Activated CD4-positive, alpha-beta memory T cell treated with anti-CD3 and anti-CD28 coated beads, Interleukin-2, amount 10 ng/mL, durations not matched to agents 7 days and 5 days (primary cell): ENCODE measurements around the gene MRTFA. TPM values are rescaled to one million over a fixed set of nuclear protein-coding genes. Genes with fewer than 3 reads are reported as not detected.
A peak's percentile ranks its signal among the peaks of the same experiment; 100 is the strongest.

Experiments used
- CTCF ChIA-PET: fragments of 350-600 bp; sonication (Branson Sonifier 250); formaldehyde crosslinking; loops from one replicate; lab custom pipeline; 2021; ENCODE audit warnings: antibody characterized with exemption, inconsistent platforms; lab: Charles Lee
- POLR2A ChIA-PET: fragments of 350-600 bp; sonication (Branson Sonifier 250); formaldehyde crosslinking; loops from one replicate; lab custom pipeline; 2021; ENCODE audit warnings: antibody characterized with exemption; lab: Charles Lee
- DNase-seq: peaks from one replicate; pipeline ENCODE4 v3.0.0-alpha.2; 2020
- H3K27ac Mint-ChIP-seq: one replicate; pipeline ENCODE4 v1.8.0; 2021; ENCODE audit warnings: mild to moderate bottlenecking, mixed read lengths
- H3K27me3 Mint-ChIP-seq: one replicate; pipeline ENCODE4 v1.8.0; 2021; ENCODE audit warnings: mixed read lengths
- H3K36me3 Mint-ChIP-seq: one replicate; pipeline ENCODE4 v1.8.0; 2021; ENCODE audit warnings: low read depth, mixed read lengths
- H3K4me1 Mint-ChIP-seq: one replicate; pipeline ENCODE4 v1.8.0; 2021; ENCODE audit warnings: mixed read lengths
- H3K4me3 Mint-ChIP-seq: one replicate; pipeline ENCODE4 v1.8.0; 2021; ENCODE audit warnings: mild to moderate bottlenecking, mixed read lengths
- H3K9me3 Mint-ChIP-seq: one replicate; pipeline ENCODE4 v1.8.0; 2021; ENCODE audit warnings: mixed read lengths
- total RNA-seq, 2 experiments: library from RNA; stranded (reverse); gene quantifications; one replicate each; pipeline ENCODE4 v1.2.3, GENCODE V29; 2021

Gene MRTFA
- total RNA-seq, 2 experiments from 2014 or later, result 58.5 to 61.5 TPM

- Mint-ChIP-seq H3K4me1 (peaks cover 15% of the 10 kb centered on the region), H3K27ac (no peak overlapping the region), H3K9me3 (no peaks in the 10 kb centered on the region), H3K4me3 (no peak overlapping the region), H3K36me3 (no peaks in the 10 kb centered on the region), H3K27me3 (no peaks in the 10 kb centered on the region)
- DNase-seq, result no peak
- ChIA-PET POLR2A (no interaction called here), CTCF (interaction anchor here (0.5 kb wide), 1 partner anchor 203 kb away, joined by 4 read pairs; no protein-coding TSS in a partner anchor)
These were observed 18.1 kb upstream of the MRTFA start for GRCh38 chr22:40654522-40655167.

DNA sequence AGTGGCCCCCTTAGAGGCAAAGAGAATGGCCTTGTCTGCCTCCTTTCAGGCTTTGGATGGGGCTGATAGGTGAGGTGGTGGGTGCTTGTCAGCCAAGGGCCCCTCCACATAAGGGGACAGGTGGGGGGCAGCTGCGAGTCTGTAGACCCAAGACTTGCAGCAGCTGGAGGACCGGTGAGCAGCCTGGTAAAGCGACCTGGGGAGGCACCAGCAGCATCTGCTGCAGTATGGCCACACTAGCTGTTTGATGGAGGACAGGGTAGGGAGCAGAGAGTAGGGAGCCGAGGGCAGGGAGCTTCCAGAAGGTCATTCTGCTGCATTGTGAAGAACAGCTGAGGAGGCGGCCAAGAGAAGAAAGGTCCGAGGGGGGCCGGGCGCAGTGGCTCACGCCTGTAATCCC, 16.8 kb upstream of the MRTFA start:
- Mint-ChIP-seq H3K27me3 (no peaks in the 10 kb centered on the region), H3K9me3 (no peaks in the 10 kb centered on the region), H3K27ac (no peak overlapping the region), H3K4me3 (no peak overlapping the region), H3K36me3 (no peaks in the 10 kb centered on the region), H3K4me1 (peaks cover 18% of the 10 kb centered on the region)
- no peak for DNase-seq
- ChIA-PET CTCF (interaction anchor here (4.3 kb wide), 1 partner anchor 129 kb away, joined by 22 read pairs; no protein-coding TSS in a partner anchor), POLR2A (interaction anchor here (1.3 kb wide), 1 partner anchor 42 kb away, joined by 3 read pairs; no protein-coding TSS in a partner anchor)

DNA sequence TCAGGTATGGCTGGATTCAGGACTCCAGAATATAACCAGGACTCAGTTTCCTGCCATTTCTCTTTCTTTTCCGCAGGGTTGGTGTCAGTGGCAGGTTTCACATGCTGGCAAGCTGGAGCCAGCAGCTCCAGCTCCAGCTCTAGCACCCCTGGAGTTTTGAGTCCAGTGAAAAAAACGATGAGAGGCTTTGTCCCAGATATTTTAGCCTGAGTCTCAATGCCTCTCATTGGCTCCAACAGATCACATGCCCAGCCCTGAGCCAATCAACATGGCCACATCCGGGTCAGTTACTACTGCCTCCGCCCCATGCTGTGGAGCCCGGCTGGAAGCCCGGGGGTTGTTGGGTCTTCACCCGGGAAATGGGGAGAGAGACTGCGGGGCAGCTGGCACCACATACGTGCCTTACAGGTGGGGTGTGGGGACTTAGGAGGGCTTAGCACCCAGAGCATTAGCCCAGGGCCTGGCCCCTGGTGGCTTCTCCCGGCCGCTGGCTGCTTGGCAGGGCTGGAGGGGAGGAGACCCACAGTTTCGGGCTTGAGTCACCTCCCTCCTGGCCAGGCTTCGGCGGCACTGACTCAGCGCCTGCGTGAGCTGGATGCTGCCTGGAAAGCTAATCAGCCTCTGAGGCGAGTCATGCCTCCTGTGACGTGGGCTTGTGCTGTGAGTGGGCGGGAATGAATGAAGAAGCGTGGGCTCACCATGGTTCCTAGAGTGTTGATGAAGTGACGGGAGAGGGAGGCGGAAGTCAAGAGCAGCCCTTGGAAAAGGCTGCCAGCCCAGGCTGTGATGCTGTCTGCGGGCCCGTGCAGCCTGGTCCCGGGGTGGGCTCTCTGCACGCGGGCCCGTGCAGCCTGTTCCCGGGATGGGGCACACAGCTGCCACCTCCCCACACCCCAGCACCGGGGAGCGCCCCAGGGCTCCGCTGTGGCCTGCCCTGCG, 15.3 kb upstream of the MRTFA start:
- peaks cover 29% of the 10 kb centered on the region for H3K4me1 Mint-ChIP-seq
- H3K9me3 Mint-ChIP-seq, result no peaks in the 10 kb centered on the region
- ChIA-PET POLR2A (interaction anchor here (0.6 to 2.4 kb wide), 7 partner anchors 15 to 231 kb away, joined by 3 to 8 read pairs (median 3); partner anchors contain the start of genes MRTFA, ST13 and XPNPEP3), CTCF (interaction anchor here (1.0 to 4.3 kb wide), 6 partner anchors 31 to 247 kb away, joined by 3 to 22 read pairs (median 8); no protein-coding TSS in a partner anchor)
- peak; percentile 87 for DNase-seq
- H3K4me3 Mint-ChIP-seq, result peak overlapping the region; percentile 72
- peak overlapping the region; percentile 83 for H3K27ac Mint-ChIP-seq
- no peaks in the 10 kb centered on the region for H3K27me3 Mint-ChIP-seq
- H3K36me3 Mint-ChIP-seq, result no peaks in the 10 kb centered on the region

DNA sequence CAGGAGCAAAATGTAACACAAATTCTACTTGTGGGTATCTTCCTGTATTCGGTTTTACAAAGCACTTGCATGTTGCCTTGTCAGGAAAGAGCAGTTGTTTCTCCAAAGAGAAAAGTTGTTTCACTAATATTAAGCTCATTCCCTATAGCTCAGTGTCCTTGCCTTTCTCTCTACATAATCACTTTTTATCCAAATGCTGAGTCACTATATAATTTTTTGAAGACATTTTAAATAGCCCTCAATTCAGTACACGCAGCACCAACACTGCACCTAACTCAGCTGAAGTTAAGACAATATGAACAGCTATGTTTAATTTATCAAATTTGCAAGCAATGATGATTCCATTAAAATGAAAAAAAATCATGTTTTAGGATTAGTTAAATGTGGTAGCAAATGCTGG, 14.5 kb upstream of the MRTFA start:
- H3K9me3 Mint-ChIP-seq, result no peaks in the 10 kb centered on the region
- peak overlapping the region; percentile 72 for H3K4me3 Mint-ChIP-seq
- POLR2A ChIA-PET, result interaction anchor here (0.6 to 2.4 kb wide), 6 partner anchors 15 to 230 kb away, joined by 3 to 8 read pairs (median 3); partner anchors contain the start of genes MRTFA, ST13 and XPNPEP3
- H3K27me3 Mint-ChIP-seq, result no peaks in the 10 kb centered on the region
- H3K4me1 Mint-ChIP-seq, result peaks cover 36% of the 10 kb centered on the region
- no peak for DNase-seq
- CTCF ChIA-PET, result interaction anchor here (0.9 to 4.3 kb wide), 7 partner anchors 32 to 272 kb away, joined by 3 to 22 read pairs (median 10); no protein-coding TSS in a partner anchor
- peak overlapping the region; percentile 83 for H3K27ac Mint-ChIP-seq
- no peaks in the 10 kb centered on the region for H3K36me3 Mint-ChIP-seq

DNA sequence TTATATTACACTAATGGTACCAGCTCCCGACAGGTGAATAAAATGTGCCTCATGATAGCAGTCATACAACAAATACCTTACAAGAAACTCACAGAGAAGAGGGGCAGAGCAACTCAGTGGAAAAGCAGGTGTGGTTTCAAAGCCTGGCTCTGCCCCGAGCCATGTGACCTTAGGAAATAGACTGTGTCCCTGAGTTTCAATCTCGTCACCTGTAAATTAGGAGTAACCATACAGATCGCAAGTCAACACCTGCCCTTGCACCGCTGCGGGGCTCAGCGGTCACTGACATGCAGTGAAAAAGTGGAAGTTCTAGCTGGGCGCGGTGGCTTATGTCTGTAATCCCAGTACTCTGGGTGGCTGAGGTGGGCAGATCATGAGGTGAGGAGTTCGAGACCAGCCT, 11.9 kb upstream of the MRTFA start:
- Mint-ChIP-seq H3K27ac (no peak overlapping the region), H3K4me1 (peaks cover 37% of the 10 kb centered on the region), H3K4me3 (no peak overlapping the region), H3K36me3 (no peaks in the 10 kb centered on the region), H3K27me3 (peaks cover 3% of the 10 kb centered on the region), H3K9me3 (no peaks in the 10 kb centered on the region)
- DNase-seq, result no peak
- CTCF ChIA-PET, result interaction anchor here (0.6 to 3.8 kb wide), 5 partner anchors 39 to 251 kb away, joined by 3 to 15 read pairs (median 4); no protein-coding TSS in a partner anchor
- POLR2A ChIA-PET, result interaction anchor here (1.1 kb wide), 1 partner anchor 12 kb away, joined by 3 read pairs; the partner anchor contains the start of gene MRTFA

GRCh38 chr22:40645579-40646197, 9.2 kb upstream of the MRTFA start:
- Mint-ChIP-seq H3K9me3 (no peaks in the 10 kb centered on the region), H3K4me1 (peaks cover 21% of the 10 kb centered on the region), H3K36me3 (no peaks in the 10 kb centered on the region), H3K4me3 (no peak overlapping the region), H3K27ac (no peak overlapping the region), H3K27me3 (peaks cover 3% of the 10 kb centered on the region)
- CTCF ChIA-PET, result interaction anchor here (0.6 to 4.5 kb wide), 28 partner anchors 9 to 499 kb away, joined by 3 to 93 read pairs (median 6); partner anchors contain the start of genes MRTFA and XPNPEP3
- POLR2A ChIA-PET, result interaction anchor here (0.6 to 2.3 kb wide), 9 partner anchors 9 to 209 kb away, joined by 3 to 19 read pairs (median 5); partner anchors contain the start of gene MRTFA
- no peak for DNase-seq

GRCh38 chr22:40642316-40642715, 5.8 kb upstream of the MRTFA start:
- no peak for DNase-seq
- Mint-ChIP-seq H3K27me3 (peaks cover 3% of the 10 kb centered on the region), H3K4me3 (no peak overlapping the region), H3K36me3 (no peaks in the 10 kb centered on the region), H3K27ac (no peak overlapping the region), H3K9me3 (no peaks in the 10 kb centered on the region), H3K4me1 (peaks cover 16% of the 10 kb centered on the region)
- ChIA-PET CTCF (interaction anchor here (0.5 to 2.1 kb wide), 3 partner anchors 8 to 206 kb away, joined by 4 to 6 read pairs (median 4); no protein-coding TSS in a partner anchor), POLR2A (interaction anchor here (1.1 kb wide), 1 partner anchor 108 kb away, joined by 3 read pairs; no protein-coding TSS in a partner anchor)

DNA sequence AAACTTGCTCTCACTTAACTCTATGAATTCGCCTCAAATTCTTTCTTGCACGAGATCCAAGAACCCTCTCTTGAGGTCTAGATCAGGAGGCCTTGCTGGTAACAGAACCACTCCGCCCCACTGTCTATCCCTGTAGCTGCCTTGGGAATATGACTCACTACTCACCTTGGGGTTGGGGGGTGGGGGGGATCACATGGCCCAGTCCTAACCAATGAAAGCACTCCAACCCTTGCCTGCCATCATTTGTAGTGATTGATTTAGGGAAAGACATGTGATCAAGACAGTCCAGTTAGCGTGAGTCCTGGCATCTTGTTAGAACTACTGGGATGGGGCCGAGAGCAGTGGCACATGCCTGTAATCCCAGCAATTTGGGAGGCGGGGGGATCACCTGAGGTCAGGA, 4.8 kb upstream of the MRTFA start:
- Mint-ChIP-seq H3K36me3 (no peaks in the 10 kb centered on the region), H3K4me1 (peaks cover 9% of the 10 kb centered on the region), H3K27me3 (peaks cover 3% of the 10 kb centered on the region), H3K9me3 (no peaks in the 10 kb centered on the region), H3K4me3 (no peak overlapping the region), H3K27ac (no peak overlapping the region)
- CTCF ChIA-PET, result interaction anchor here (1.5 kb wide), 1 partner anchor 205 kb away, joined by 6 read pairs; no protein-coding TSS in a partner anchor
- no peak for DNase-seq
- POLR2A ChIA-PET, result no interaction called here

DNA sequence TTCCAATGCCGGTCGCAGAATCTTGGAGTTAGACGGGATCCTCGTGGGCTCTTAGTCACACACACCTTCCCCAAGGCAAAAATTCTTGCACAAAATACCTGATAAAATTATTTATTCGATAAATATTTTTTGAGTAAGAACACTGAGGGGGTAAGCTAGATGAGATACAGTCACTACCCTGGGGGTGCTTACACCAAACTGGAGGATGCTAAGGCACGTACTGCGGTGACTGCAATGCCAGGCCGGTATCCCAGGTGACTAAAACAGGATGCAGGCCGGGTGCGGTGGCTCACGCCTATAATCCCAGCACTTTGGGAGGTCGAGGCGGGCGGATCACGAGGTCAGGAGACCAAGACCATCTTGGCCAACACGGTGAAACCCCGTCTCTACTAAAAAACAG, 1.7 kb upstream of the MRTFA start:
- Mint-ChIP-seq H3K4me3 (peak overlapping the region; percentile 91), H3K27me3 (no peaks in the 10 kb centered on the region), H3K27ac (no peak overlapping the region), H3K36me3 (peaks cover 3% of the 10 kb centered on the region), H3K9me3 (no peaks in the 10 kb centered on the region), H3K4me1 (peaks cover 24% of the 10 kb centered on the region)
- POLR2A ChIA-PET, result interaction anchor here (1.3 to 6.1 kb wide), 5 partner anchors 8 to 256 kb away, joined by 3 to 59 read pairs (median 11); no protein-coding TSS in a partner anchor
- no peak for DNase-seq
- CTCF ChIA-PET, result interaction anchor here (1.3 to 2.5 kb wide), 4 partner anchors 8 to 201 kb away, joined by 3 to 28 read pairs (median 8); no protein-coding TSS in a partner anchor

GRCh38 chr22:40637183-40638150, 948 bp upstream of the MRTFA start:
- CTCF ChIA-PET, result interaction anchor here (1.0 to 2.5 kb wide), 9 partner anchors 9 to 262 kb away, joined by 4 to 28 read pairs (median 6); no protein-coding TSS in a partner anchor
- POLR2A ChIA-PET, result interaction anchor here (0.7 to 6.1 kb wide), 27 partner anchors 9 to 982 kb away, joined by 3 to 59 read pairs (median 3); partner anchors contain the start of gene RANGAP1
- H3K4me3 Mint-ChIP-seq, result peak overlapping the region; percentile 91
- peaks cover 27% of the 10 kb centered on the region for H3K4me1 Mint-ChIP-seq
- peak; percentile 64 for DNase-seq
- peak overlapping the region; percentile 91 for H3K27ac Mint-ChIP-seq
- H3K9me3 Mint-ChIP-seq, result no peaks in the 10 kb centered on the region
- no peaks in the 10 kb centered on the region for H3K27me3 Mint-ChIP-seq
- H3K36me3 Mint-ChIP-seq, result peaks cover 6% of the 10 kb centered on the region
